NCI-H2227 (cell line): ENCODE measurements around the gene CWC27.

ENCODE experiments used
- DNase-seq: peaks from one replicate; lab custom pipeline; 2025; ENCODE audit not compliant: unreplicated experiment; lab: John Stamatoyannopoulos, UW

CWC27 gene

GRCh38 chr5:65065001-65065511, 296.3 kb downstream of the CWC27 start:
- DNase-seq = no peak

DNA sequence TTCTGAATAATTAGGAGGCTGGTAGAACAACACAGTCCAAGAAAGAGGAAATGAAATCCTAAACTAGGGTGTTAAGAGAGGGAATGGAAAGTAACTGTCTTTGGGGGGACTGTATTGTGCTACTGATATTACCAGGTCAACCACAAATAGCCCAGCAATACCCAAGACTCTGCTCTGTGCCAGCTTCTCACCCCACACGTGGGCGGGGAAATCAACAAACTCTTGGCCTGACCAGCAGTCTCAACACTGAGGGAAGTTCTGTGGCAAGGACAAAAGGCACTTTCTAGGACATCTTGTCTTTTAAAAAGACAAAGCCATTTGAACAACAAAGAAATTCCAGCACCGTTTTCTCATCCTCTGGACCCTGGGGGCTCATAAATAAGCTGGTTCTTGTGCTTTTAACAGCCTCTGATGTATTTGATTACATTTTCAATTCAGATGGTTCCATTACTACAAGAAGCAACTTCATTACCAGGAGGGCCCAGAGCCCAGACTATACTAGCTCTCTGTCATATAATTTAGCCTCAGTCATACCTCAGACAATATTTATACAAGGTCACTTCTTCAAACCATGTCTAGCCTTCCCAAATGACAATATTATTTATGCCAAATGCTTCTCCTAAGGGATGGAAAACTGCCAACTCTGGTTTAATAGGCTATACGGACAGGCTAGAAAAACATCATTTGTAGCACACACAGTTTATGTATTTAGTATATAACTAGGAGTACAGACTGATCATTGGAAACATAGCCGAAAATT, 297.8 kb downstream of the CWC27 start:
- no peak for DNase-seq

DNA sequence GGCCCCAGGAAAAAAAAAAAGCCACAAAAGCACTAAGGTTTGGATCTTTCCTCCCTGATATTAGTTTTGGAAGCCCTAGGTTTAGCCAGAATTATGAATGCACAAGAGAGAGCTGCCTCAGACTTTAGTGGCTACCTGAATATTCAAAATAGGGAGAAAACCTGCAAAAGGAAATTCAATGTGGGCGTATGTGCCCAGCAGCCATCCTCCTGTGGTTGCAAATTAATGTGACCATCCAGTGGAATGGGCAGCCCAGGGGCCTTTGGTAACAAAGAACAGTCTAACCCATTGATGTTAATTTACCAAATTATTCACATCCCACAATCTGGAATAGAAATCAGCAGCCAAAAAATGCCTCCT, 298.4 kb downstream of the CWC27 start:
- no peak for DNase-seq
